ENCODE results near the gene MIXL1. TPM values are rescaled to one million over a fixed set of nuclear protein-coding genes. Genes with fewer than 3 reads are reported as not detected.
"Not testable (repeated sequence)": the region's sequence is repeated elsewhere in the genome, so short reads cannot be mapped to it uniquely, and the experiment has no call there.

MIXL1 gene
- total RNA-seq, result under 1 TPM; 0.15 to 0.34 TPM
- long read RNA-seq, result 0 reads

- ATAC-seq (no peak), DNase-seq (peak in 1 of 2 donors; percentile 16)
- intact Hi-C loops (cut with DNase I, micrococcal nuclease), result no loop called here
Observed at GRCh38 chr1:226223157-226223785, at the start of gene MIXL1. MIXL1 (plus strand) TSS chr1:226223664; CDS start chr1:226223682, 18 bp downstream.

DNA sequence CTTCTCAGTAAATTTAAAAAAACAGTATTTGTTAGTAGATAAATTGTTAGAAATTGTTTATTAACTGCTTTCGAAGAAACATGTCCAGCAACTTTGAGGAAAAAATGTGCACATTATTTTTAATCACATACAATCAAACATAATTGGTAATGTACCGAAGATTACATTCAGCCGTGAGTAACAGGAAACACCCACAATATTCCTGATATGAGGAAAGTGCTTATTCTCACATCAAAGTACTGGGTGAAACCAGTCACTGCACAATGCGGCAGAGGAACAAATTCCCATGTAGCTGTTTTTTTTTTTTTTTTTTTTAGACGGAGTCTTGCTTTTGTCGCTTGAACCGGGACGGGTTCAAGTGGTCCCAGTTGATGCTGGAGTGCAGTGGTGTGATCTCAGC, 46.6 kb upstream of the MIXL1 start:
- ATAC-seq (no peak), DNase-seq (no peak)
- intact Hi-C loops (cut with DNase I, micrococcal nuclease), result no loop called here

- intact Hi-C loops (cut with DNase I, micrococcal nuclease), result loop anchor here in 1 of 2 donors (10.0 kb wide), 1 partner anchor 57 kb away; no protein-coding TSS in a partner anchor
- ATAC-seq, result no peak
- peak; percentile 33 to 44 for DNase-seq
Observed at GRCh38 chr1:226181996-226182714, 41.3 kb upstream of the MIXL1 start.

- DNase-seq (no peak), ATAC-seq (no peak)
- intact Hi-C loops (cut with DNase I, micrococcal nuclease), result loop anchor here in 1 of 2 donors (10.0 kb wide), 1 partner anchor 61 kb away; no protein-coding TSS in a partner anchor
Observed at GRCh38 chr1:226185141-226186036, 38.1 kb upstream of the MIXL1 start.

DNA sequence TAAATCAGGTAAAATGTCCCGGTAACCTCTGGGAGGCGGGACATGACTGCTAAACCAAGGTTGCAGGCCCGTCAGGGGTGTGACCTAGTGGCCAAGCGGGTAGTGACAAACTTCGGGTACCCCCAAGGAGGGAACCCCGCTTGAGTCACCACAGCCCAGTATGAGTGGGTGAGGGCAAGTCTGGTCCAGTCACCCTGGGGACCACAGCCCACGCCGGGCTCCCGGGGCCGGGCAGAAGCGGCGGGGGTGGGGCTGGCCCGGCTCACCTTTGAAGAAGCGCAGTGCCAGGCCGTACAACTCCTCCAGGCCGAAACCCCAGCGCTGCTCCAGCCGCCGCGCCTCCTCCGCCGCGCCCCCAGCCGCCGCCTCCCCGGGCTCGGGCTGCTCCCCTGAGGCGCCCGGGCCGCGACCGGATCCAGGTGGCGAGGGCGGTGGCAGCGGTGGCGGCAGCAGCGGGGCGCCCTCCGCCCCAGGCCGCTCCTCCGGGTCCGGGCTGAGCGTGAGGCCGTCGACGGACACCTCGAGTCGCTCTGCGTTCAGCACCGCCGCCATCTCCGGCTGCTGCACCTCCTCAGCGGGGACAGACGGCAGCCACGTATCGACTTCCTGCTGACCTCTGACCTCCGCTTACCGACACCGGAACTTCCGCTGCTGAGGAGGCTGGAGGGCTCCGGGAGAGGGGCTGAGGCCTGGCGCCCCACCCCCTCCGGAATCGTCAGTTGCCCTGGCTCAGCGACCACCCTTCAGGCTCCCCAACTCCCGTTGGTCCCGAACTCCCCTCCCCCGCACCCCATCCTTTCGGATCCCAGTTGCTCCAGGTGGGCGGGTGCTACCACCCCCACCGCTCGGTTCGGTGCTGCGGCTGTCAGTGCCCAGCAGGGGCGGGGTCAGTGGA, 37.1 kb upstream of the MIXL1 start, which contains the start of gene ACBD3:
ACBD3 (minus strand) TSS at position 618 of the 895 bp plus-strand sequence; CDS start at position 552, 66 bp downstream.
- ATAC-seq (peak; percentile 93), DNase-seq (peak; percentile 90 to 91)
- intact Hi-C loops (cut with DNase I, micrococcal nuclease), result loop anchor here in 1 of 2 donors (10.0 kb wide), 1 partner anchor 62 kb away; no protein-coding TSS in a partner anchor

DNA sequence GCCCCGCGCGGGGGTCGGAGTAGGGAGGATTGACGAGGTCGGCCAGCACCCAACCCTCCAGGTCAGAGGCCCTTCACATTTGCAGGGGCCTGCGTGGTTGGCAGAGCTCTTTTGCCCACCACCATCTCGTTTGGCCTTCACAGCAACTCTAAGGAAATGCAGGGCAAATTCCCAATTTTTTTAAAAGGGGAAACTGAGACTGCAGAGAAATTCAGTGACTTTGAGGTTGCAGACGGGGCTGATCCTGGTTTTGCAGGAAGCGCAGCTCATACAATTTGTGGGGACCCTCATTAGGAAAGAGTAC, 36.5 kb upstream of the MIXL1 start:
- no peak for ATAC-seq
- no peak for DNase-seq
- intact Hi-C loops (cut with DNase I, micrococcal nuclease), result loop anchor here in 1 of 2 donors (10.0 kb wide), 1 partner anchor 62 kb away; no protein-coding TSS in a partner anchor

DNA sequence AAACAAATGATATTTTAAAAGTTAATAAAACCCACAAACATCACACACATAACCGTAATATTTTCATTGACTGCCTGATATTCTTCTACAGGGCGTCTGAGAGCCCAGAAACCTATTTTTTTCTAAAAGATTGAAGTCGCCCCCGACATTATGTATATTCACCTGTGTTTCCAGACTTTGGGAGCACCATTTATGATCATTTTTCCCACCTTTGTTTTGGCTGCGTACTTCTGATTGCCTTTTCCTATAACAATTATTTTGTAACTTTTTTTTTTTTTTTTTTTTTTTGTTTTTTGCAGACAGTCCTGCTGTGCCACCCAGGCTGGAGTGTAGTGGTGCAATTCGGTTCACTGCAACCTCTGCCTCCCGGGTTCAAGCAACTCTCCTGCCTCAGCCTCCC, 36.1 kb upstream of the MIXL1 start:
- intact Hi-C loops (cut with DNase I, micrococcal nuclease), result loop anchor here in 1 of 2 donors (10.0 kb wide), 1 partner anchor 63 kb away; no protein-coding TSS in a partner anchor
- ATAC-seq (no peak), DNase-seq (no peak)

DNA sequence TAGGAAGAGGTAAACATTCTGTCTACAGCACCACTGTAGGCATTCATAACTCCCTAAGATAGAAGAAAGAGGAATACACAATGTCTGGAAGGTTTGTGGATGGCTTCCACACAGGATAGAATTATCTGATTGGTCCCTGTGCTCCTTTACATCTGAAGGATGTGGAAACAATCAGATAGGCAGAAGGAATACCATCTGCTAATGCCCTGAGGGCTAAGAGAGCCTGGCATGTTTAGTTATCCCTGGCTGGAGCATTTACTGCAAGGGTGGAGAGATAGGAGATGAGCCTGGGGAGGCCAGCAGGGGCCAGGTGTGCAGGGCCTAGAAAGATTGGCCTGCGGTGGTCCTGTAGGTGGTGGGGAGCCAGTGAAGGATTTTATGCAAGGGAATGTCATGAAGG, 28.3 kb upstream of the MIXL1 start:
- ATAC-seq (no peak), DNase-seq (no peak)
- intact Hi-C loops (cut with DNase I, micrococcal nuclease), result loop anchor here in 1 of 2 donors (5.0 kb wide), 1 partner anchor 68 kb away; no protein-coding TSS in a partner anchor

DNA sequence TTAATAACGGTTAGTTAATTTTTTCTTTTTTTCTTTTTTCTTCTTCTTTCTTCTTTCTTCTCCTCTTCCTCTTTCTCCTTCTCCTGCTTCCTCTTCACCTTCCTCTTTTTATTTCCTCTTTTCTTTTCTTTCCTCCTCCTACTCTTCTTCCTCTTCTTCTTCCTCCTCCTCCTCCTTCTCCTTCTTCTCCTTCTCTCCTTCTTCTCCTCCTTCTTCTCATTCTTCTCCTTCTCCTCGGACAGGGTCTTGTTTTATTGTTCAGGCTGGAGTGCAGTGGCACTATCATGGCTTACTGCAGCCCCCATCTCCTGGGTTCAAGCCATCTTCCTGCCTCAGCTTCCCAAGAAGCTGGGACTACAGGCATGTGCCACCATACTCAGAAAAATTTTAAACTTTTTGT, 23.5 kb upstream of the MIXL1 start:
- intact Hi-C loops (cut with DNase I, micrococcal nuclease), result loop anchor here in 1 of 2 donors (5.0 kb wide), 1 partner anchor 73 kb away; no protein-coding TSS in a partner anchor
- DNase-seq (no peak), ATAC-seq (no peak)

DNA sequence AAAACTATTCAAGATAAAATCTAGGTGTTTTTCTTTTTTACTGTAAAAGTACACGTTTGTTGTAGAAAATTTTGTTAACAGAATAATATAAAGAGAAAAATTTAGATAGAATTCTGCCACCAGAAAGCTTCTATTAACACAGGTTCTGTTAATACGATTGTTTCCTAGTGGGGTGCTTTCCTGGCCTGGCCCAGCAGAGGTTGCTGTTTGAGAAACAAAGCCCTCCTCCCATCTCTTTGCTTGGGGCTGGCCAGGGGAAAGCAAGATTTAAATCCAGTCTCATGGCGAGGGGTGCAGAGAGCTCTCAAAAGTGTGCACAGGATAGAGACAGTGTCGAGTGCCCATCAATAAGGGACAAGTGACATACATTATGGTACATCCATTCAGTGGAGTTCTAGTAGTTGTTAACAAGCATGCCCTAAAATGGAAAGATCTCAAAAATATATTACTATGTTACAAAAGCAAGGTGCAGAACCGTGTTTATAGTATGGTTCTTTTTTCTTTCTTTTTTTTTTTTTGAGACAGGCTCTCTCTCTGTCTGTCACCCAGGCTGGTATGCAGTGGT, 22.4 kb upstream of the MIXL1 start:
- peak in 1 of 2 donors; percentile 12 for DNase-seq
- intact Hi-C loops (cut with DNase I, micrococcal nuclease), result no loop called here
- ATAC-seq, result no peak

DNA sequence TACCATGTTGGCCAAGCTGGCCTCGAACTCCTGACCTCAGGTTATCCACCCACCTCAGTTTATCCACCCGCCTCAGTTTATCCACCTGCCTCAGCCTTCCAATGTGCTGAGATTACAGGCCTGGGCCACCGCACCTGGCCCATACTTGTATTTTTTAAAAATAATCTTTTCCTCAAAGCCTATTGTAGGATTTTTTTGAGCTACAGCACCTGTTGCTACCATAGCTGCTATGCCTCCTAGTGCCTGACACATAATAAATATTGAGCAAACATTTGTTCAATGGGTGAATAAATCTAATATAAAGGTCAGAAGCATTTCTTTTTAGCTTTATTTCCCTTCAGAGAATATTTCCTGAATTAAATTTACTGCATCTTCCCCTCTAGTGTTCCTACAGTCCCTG, 21.2 kb upstream of the MIXL1 start:
- ATAC-seq (no peak), DNase-seq (no peak)
- intact Hi-C loops (cut with DNase I, micrococcal nuclease), result no loop called here

DNA sequence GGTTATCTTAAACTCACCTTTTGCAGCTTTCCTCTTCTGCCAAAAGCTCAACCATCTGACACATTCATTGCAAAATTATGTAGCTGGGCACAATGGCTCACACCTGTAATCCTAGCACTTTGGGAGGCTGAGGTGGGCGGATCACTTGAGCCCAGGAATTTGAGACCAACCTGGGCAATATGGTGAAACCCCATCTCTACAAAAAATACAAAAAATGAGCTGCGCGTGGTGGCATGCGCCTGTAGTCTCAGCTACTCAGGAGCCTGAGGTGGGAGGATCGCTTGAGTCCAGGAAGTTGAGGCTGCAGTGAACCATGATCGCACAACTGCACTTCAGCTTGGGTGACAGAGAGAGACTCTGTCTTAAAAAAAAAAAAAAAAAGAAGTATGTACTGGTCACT, 20.8 kb upstream of the MIXL1 start:
- DNase-seq; intact Hi-C loops (cut with DNase I, micrococcal nuclease); ATAC-seq: not testable (repeated sequence)

GRCh38 chr1:226203240-226203639, 20.2 kb upstream of the MIXL1 start:
- DNase-seq (no peak), ATAC-seq (no peak)
- intact Hi-C loops (cut with DNase I, micrococcal nuclease), result no loop called here

- ATAC-seq, result no peak
- intact Hi-C loops (cut with DNase I, micrococcal nuclease), result no loop called here
- DNase-seq, result no peak
Observed at GRCh38 chr1:226203655-226204054, 19.8 kb upstream of the MIXL1 start.

DNA sequence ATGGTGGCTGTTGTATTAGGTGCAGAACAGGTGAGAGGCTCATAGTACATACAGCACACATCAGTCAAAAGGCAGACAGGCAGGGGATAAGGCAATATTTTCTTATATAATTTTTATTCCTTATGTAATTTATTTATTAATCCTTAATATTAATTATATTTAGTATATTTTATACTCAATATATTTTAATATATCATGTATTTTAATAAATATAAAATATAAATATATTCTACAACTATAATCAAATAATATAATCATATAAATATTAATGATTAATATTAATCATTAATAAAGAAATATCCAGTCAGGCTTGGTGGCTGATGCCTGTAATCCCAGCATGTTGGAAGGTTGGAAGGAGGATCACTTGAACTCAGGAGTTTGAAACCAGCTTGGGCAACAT, 19.3 kb upstream of the MIXL1 start:
- intact Hi-C loops (cut with DNase I, micrococcal nuclease), result no loop called here
- DNase-seq (no peak), ATAC-seq (no peak)

DNA sequence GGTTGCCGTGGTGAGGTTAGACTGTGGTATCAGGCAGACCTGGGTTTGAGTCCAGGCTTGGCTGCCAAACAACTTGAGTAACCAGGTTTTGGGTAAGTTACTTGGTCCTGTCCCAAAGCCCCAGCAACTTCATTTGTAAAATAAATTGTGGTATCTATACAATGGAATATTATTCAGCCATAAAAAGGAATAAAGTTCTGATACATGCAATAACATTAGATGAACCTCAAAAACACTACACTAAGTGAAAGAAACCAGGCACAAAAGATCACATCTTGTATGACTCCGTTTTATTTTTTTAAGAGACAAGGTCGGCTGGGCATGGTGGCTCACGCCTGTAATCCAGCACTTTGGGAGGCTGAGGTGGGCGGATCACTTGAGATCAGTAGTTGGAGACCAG, 16.4 kb upstream of the MIXL1 start:
- DNase-seq, result no peak
- intact Hi-C loops (cut with DNase I, micrococcal nuclease), result no loop called here
- no peak for ATAC-seq

DNA sequence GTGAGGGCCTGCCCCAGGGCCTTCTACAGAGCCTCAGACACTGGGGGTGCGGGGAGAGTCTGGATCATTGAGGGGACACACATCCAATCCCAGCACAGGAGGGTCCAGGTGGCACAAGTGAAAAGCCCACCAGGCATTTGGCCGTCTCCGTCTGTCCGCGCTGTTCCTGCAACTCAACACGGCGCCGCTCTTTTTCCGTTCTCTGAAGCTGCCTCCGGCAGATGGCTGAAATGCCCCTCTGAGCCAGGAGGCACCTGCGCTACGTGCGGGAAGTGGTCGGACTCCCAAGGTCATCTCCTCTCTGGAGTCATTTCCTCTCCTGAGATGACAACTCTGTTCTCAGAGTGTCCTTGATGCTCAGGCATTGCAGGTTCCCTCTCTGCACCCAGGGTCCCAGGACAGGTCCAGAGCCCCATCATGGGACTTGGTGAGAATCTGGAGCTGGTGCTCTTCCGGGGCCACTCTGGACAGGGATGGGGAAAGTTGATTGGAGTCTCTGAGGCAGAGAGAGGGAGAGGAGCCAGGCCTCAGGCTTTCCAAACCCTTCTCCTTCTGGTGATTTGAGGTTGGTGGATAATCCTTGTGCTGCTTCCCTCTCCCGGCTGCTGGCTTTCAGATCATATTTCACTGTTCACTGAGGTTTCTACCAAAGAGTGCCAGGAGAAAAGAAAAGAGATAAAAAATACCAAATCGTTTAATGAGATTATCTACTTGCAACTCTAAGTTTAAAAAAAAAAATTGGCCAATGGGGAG, 14.0 kb upstream of the MIXL1 start:
- DNase-seq, result no peak
- intact Hi-C loops (cut with DNase I, micrococcal nuclease), result no loop called here

More for the DNA sequence above, 14.0 kb upstream of the MIXL1 start:
- no peak for ATAC-seq
